ENCODE results near the gene SLC22A3. TPM values are rescaled to one million over a fixed set of nuclear protein-coding genes. Genes with fewer than 3 reads are reported as not detected.
"Not testable (repeated sequence)": the region's sequence is repeated elsewhere in the genome, so short reads cannot be mapped to it uniquely, and the experiment has no call there.

SLC22A3 gene
- total RNA-seq, 1 donor from 2014 or later, result 36.0 TPM

DNA sequence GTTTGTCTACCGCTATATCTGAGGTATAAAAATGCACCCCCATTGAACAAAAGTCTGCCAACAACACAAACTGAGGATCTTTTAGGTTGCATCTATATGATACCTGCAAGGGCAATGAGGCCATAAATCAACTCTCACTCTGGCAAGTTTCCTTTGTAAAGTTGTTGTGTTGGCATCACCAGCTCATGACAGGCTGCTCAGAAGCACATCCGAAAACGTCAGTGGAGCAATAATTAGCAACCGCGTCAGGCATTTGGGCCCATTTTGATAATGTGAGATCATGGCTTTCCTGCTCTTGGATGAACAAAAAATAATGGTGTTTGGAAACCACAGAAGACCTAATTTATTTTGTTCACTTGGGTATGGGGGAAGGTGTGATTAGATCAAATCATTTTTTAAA is 12.0 kb upstream of the SLC22A3 start:
- DNase-seq (ENCODE audit: low spot score), result no peak

DNA sequence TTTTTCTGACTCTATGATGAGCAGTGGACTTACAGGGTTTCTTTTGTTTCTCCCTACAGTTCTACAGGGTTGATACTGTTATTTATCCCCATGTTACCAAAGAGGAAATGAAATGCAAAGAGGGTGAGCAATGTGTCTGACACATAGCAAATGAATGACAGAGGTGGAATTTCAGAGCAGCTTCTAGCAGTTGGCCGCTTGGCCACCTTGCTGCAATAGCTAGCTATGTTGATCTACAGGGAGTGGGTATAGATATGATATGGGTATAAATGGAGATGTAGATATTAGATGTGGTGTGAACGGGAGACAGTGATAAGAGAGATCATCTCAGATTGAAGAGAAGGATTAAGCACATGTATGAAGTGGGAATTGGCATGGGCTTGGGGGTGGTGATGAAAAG is 10.9 kb upstream of the SLC22A3 start:
- no peak for DNase-seq (ENCODE audit: low spot score)

DNA sequence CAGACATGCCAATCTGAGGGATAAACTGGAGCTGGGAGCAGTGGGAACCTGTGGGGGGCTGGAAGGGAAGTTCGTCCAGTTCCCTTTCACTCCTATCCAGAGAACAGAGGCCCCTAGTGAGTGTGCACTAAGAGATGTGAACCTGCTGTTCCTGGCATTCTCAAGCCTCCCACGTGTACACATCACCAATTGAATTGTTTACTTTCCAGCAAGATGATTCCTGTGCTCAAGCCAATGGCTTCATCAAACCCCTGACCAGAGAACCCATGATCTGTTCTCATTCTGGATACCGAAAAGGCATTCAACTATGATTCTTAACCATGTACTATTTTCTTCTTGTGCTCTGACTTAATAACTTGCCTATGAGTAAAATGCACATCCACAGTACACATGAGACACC is 10.2 kb upstream of the SLC22A3 start:
- no peak for DNase-seq (ENCODE audit: low spot score)

DNA sequence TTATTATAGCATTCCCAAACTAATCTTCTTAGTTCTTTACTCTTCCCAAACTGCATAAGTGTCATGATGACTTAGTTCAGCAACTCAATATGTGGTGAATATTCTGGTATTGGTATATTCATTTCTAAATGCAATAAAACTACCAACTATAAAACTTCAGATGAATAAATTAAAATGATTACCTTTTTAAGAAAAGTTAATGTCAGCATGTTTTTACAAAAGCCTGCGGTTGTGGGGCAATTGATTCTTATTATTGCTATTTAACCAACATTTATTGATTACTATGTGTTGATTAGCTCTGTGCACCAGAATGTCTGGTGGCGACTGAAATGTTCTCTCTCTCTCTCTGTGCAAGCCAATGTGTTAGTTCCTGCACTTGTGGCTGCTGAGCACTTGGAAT is 5.0 kb upstream of the SLC22A3 start:
- no peak for DNase-seq (ENCODE audit: low spot score)

DNA sequence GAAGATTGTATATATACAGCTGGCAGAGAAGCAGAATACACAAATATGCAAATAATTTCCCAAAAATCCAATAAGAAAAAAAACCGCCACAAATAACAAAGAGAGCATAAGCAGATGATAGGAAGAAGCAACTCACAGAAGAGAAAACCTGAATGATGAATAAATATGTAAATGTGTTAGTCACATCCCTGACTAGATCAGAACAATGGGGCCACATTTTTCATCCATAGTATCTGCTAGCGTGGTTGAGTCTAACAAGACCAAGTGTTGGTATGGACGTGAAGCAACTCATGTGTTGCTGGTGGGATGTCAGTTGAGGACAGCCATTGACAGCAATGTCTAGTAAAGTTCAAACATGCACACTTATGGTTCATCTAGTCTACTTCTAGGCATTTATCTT is 3.9 kb upstream of the SLC22A3 start:
- no peak for DNase-seq (ENCODE audit: low spot score)

DNA sequence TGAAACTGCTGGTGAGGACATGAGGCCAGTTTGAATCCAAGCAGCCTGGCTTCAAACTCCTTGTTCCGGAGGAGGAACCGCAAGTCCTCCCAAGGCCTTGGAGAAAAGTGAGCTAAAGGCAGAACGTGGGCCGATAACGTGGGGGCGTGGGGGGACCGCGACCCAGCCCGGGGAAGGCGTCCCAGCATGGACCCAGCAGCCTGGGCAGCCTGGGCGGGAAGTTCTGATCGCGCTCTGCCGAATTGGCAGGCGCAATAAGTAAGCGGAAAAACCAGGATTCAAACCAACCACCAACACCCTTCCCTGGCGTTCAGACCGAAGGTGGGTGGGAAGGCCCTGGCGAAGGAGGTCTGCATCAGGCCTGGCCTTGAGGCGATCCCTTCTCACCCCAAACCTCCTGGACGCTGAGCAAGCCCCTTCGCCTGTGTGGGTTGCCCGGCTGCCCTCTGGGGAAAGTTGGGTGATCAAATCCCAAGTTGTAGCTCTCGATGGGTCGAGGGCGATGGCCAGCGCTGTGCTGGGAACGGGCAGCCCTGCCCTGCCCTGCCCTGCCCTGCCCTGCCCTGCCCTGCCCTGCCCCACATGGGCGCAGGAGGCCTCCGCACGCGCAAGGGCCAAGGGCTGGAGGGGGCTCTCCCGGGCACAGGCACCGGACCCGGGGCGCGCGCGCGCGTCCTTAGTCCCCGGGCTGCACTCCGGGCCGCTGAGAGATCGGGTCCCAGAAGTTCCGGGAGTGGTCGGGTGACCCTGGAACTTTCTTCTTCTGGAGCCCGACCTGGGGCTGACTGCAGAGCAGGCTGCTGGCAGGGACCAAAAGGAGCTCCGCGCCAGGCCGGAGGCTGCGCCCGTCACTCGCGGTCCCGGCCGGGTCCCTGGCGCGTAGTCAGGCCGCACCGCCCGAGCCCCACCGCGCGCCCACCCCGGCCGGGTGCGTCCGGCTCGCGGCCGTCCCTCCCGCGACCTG is 637 bp upstream of the SLC22A3 start:
- no peak for DNase-seq (ENCODE audit: low spot score)

DNA sequence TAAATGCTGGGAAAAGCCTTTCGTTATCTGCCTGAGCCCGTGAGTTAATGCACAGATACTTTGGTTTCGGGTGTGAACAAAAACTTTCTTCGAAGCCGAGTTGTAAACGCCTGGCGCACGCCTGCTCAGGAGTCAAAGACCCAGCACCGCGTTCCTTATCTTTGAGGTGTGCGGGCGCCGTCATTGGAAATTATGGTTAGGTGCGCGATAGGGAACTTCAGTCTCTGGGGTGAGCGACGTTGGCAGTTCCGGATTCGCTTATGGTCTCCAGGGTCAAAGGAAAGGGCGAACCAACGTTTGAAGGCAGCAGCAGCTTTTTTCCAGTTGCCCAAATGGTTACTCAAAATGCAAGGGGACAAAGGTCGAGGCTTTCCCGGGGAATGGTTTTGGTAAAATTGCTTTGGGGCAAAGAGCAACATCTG is 853 bp downstream of the SLC22A3 start:
- DNase-seq (ENCODE audit: low spot score), result no peak

DNA sequence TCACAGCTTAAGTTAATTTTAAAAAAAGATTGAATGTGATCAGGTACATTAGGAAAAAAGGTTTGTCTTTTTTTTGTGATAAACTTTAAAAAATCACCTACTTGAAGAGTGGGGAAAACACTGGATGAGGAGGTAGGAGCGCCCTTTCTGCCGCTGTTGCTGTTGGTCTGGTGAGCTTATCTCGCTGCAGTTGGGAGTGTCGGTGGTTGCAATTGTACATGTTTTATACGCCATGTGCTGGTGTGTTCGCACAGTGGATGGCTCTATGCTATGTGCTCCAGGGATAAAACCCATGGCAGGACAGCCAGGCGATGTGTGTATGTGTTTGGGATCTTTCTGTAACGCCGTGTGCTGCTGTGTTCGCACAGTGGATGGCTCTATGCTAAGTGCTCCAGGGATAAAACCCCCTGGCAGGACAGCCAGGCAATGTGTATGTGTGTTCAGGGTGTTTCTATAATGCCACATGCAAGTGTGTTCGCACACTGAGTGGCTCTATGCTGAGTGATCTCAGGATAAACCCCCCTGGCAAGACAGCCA is 1.7 kb downstream of the SLC22A3 start:
- no peak for DNase-seq (ENCODE audit: low spot score)

DNA sequence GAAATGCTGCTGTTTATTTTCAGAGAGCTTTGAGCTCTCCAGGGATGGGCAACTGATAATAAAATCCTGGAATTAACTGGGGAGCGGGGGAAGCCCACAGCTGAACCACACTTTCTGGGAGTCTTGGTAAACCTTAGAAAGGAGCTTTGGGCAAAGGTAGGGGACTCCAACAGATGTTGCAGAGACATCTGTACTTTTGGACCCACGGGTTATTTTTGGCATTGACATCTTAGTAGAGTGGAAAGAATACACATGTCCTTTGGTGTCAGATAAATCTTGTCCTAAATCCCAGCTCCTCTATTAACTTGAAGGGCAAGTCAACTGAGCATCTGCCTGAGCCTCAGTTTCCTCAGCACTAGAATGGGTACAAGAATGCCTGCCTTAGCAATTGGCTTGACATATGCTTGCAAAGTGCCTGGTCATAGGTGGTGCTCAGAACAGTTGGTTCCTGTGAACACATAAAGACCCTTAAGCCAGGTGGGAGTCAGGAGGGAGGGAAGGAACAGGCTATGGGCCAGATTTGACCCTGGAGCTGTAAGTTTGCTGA is 5.8 kb downstream of the SLC22A3 start:
- DNase-seq (ENCODE audit: low spot score), result no peak

DNA sequence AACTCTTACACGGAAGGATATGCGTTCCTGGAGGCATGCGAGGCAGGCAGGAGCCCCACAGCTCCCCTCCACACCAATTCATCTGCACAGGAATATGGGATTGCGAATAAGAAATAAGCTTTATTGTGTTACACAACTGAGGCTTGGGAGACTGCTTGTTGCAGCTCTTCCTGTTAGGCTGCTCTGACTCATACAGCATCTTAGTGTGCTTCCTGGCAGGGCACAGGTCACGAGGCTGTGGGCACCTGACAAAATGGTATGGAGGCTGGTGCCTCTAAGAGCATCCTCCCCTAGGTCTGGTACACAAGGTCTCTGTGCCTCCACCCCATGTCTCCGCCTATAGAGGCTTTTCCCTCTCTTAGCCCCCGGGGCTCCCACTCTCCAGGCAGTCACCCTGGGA is 6.8 kb downstream of the SLC22A3 start:
- DNase-seq (ENCODE audit: low spot score), result peak; percentile 42

DNA sequence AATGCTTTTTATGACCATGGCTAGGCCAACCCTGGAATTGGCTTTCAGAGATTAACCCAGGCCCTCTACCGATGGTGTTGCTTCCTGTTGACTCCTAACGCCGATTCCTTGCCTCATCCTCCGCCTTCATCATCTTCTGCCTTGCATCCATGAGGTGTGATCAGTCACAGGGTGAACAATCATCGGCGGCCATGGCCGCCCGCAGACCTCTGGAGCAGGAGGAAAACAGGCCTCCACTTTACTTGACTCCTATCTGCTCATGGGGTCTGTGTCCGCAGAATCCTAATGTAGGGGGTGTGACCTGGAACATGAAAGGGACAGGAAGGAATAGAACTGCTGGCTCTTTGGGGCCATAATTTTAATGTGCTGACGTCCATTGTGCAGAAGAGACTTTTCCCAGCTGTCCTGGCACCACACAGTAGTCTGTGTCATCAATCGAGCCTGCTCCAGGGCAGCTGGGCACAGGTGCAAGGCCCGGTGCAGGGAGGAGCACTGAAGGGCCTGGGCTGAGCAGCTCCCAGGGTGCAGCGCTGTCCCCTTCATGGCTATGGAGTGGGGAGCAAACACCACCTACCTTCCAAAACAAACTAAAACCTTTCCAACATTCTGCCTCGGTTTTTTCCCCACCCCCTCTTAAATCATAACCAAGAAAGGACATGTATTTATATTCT is 8.0 kb downstream of the SLC22A3 start:
- DNase-seq (ENCODE audit: low spot score), result no peak

DNA sequence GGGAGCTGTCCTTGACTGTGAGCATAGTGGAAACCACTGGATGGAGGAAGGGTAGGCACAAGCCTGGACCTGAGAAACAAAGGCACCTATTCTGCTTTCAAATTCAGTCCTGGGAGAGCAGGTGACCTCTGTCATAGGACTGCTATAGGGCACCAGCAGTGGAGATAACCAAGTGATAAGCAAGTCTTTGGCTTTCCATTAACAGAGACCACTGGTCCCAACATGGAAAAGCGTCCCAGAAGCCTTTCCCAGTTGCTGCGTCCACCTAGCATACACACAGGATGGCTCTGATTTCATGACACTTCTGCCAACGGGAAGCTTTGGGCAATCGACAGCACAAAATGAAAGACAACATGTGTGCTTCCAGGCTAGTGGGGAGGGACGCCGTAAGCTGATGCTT is 8.9 kb downstream of the SLC22A3 start:
- DNase-seq (ENCODE audit: low spot score), result no peak

DNA sequence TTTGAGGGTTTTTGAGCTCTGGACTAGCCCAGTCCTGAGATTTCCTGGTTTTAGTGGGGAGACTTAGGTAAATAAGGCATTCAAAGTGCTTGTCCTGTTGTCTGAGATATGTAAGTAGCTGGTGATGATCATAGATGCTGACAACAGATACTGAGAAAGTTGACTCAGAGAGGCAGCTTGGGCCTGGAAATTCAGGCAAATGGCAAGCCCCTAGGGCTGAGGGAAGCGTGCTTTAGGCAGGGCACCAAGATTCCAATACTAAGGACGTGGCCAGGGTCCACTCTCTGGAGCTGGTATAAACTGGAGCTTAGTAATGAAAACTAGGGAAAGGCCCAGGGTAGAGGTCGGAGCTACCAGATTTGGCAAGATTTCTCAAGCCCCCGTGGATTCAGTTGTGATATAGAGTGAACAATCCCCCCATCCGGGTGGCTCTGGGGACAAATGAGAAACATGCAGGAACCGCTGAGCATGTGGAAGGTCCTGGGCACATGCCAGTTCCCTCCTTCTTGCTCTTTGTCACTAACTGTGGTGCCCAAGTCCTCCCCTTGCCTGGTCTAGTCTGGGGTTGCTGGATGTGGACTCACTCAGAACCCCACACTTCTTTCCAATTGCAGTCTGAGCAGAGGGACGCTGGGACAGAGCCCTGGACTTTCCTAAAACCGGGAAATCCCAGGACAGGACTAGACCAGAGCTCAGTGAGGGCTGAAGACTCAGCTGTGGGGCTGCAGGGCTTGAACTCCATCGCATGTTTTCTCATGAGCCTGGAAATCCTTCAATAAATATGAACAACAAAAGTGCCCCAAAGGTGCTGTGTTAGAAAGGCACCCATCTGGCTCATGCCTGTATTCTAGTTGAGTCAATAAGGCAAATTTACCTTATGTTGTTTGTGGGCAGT is 10.3 kb downstream of the SLC22A3 start:
- no peak for DNase-seq (ENCODE audit: low spot score)

DNA sequence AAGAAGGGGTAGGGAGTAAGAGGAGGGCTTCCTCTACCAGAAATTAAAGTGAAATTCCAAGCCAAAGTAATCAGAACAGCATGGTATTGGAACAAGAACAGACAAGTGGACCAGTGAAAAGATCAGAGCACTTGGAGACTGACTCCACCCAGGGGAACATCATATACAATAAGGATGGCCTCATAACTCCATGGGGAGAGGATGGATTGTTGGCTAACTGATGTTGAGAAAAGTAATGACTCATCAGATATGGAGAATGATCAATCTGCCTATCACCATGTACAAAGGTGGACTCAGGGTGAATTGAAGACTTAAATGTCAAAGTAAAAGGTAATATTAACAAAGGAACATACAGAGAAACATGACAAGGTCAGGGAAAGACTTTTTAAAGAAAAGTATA is 12.8 kb downstream of the SLC22A3 start:
- DNase-seq (ENCODE audit: low spot score), result no peak

DNA sequence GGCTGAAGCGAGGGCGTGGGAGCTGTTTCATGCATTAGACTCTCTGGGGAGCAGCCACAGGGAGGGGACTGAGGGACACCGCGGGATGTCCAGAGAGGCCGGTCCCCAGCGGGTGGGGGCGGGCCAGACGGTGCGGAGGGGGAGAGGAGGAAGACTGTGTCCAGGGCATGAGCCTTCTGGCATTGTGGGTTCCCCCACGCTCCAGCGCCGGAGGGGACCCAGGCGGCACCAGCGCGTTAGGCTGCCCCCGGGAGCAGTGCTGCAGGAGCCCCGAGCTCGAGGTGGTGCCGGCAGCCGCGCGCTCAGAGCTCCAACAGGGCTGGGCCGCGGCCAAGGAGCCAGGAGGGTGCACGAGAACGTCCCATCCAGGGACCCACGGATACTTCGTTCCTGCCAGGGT is 14.4 kb downstream of the SLC22A3 start:
- no peak for DNase-seq (ENCODE audit: low spot score)

DNA sequence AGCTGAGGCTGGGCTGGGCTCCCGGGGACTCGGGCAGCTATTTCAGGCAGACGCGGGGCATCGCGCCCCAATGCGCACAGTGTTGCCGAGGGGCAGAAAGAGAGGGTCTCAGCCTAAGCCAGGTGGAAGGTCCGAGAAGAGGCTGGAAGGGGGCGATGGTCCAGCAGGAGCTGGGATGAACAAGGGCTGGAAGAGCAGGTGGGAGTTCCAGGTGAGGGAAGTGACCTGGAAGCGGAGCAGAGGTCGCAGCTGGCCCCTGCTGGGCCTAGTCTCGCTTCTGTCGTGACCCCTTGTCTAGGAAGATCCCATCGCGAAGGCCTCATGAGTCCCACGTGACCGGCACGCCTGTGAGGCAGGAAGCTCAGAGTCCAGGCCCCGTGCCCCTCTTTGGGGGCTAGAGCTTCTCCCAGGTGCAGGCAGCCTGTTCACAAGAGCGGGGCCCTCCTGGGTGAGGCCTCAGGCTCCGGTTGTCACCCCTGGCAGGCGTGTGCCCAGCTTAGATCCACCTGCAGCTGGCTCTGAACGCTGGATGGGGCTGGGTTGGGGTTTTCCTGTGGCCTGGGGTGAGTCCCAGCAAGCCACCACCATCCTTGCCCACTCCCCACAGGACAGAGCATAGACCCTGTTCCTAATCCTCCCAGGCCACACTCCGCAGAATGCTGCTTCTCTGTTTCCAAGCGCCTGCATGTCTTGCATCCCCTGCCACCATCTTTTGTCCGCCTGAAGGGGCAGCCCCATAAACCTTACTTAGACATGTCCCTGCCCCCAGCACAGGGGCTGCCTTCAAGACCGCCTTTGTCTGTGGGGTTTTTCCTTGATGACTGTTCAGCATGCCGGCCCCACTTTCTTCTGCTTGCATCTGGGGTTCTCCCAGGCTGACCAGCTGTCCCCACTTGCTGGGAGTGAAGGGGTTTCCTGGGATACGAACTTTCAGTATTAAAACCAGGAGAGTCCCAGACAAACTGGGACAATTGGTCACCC is 15.1 kb downstream of the SLC22A3 start:
- DNase-seq (ENCODE audit: low spot score), result no peak

DNA sequence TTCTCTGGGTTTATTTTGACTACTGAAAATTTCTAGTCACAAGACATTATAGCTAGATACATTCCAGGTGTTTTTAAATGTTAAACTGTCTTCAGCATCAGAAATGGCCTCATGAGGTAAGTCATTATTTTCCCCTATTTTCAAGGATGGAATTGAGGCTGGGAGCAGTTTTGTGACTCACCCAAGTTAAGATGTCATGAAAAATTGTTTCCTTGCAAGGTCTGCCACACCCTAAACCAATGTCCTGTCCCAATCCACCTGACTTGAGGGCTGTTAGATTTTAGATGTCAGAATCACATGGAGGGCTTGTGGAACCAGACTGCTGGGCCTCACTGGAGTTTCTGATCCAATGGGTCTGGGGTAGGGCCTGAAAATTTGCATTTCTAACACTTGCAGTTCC is 16.9 kb downstream of the SLC22A3 start:
- peak; percentile 34 for DNase-seq (ENCODE audit: low spot score)

DNA sequence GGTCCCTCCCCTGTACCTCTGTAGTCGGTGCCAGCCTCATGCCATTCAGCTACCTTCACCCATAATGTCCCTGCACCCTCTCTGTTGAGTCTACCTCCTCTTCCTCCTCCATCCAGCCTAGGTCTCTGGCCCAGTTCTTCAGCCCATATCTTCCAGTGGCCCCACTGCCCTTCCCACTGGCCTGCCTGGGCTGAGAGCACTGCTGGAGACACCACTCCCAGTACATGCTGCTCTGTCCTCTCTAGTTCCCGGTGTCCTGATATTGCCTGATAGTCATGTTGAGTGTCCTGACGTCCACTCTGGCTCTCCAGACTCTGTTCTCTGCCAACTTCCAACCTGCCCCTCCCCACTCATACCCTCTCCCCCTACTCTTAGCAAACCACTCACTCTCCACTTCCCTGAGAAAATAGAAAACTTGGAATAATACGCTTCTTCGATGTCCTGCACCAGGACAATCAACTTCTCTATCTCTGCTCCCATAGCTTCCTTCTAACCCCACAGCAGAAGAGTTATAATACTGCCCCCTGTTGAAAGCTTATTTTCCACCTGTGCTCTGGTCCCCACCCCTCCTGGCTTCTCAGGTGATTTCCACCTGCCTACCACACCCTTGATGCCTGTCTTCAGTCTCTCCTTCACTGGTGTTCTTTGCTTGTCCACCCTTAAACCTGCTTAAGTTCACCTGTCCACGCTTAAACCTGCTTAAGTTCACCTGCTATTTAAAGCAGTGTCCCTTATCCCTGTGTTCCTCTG is 19.8 kb downstream of the SLC22A3 start:
- DNase-seq (ENCODE audit: low spot score), result no peak

DNA sequence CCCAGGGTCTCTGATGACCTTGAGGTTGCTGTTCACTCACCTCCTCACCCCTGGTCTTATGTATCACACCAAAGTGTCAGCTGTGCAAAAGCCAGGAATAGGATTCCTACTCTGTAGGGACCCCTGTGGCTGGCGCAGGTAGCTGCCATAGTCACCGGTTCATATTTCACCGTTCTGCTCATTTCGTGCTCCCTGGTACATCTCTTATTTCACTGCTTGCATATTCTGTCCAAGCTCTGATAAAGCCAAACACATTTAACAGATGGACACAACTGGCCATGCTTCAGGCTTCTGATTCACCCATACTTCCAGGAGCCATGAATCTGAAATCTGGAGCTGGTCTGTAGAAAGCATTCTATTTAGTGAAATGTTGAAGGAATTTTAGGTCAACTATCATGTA is 20.5 kb downstream of the SLC22A3 start:
- DNase-seq (ENCODE audit: low spot score), result no peak

DNA sequence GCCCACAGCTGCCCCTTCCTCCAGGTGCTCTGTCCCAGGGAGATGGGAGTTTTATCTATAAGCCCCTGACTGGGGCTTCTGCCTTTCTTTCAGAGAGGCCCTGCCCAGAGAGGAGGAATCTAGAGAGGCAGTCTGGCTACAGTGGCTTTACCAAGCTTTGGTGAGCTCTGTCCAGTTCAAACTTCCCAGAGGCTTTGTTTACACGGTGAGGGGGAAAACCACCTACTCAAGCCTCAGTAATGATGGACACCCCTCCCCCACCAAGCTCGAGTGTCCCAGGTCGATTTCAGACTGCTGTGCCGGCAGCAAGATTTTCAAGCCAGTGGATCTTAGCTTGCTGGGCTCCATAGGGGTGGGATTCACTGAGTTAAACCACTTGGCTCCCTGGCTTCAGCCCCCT is 25.4 kb downstream of the SLC22A3 start:
- DNase-seq (ENCODE audit: low spot score), result not testable (repeated sequence)
